HCT116 (cell line): ENCODE measurements around the gene PQBP1. TPM values are rescaled to one million over a fixed set of nuclear protein-coding genes. Genes with fewer than 3 reads are reported as not detected.
"Not testable (repeated sequence)": the region's sequence is repeated elsewhere in the genome, so short reads cannot be mapped to it uniquely, and the experiment has no call there.

Experiments used
- ATAC-seq: fragments of 200-7000 bp; cut with Tn5 transposase; 2 replicates; pipeline ENCODE4 v1.9.1; 2020; ENCODE audit warnings: mild to moderate bottlenecking, moderate library complexity
- BruUV-seq: library from RNA; stranded (reverse); fragments of 400-500 nt; replicated peaks from 2 replicates; lab custom pipeline; 2021; lab: Mats Ljungman, UMichigan
- CTCF ChIA-PET: fragments of 300-600 bp; sonication (Branson Sonifier 250); formaldehyde crosslinking; loops from one replicate; lab custom pipeline; 2021; ENCODE audit warnings: antibody characterized with exemption; lab: Charles Lee
- POLR2A ChIA-PET: fragments of 300-600, 350-600 bp; sonication (Branson Sonifier 250); formaldehyde crosslinking; loops from one replicate; lab custom pipeline; 2021; ENCODE audit warnings: antibody characterized with exemption; lab: Charles Lee
- RAD21 ChIA-PET, 2 experiments: fragments of 300-600 bp; sonication (Branson Sonifier 250); formaldehyde crosslinking; loops; one replicate each; lab custom pipeline; 2023; ENCODE audit warnings: low total read pairs in 2 of 2; ENCODE audit not compliant: uncharacterized antibody in 2 of 2, unreplicated experiment in 2 of 2, low non-redundant PET in 1 of 2; lab: Charles Lee
- DNase-seq: peaks from one replicate; pipeline ENCODE4 v3.0.0-alpha.2; 2010; ENCODE audit warnings: low read depth, low spot score
- H2AFZ ChIP-seq: fragments of 200-600 bp; shearing (Covaris generic), sonication (generic); 2 replicates; pipeline ENCODE4 v1.6.1; 2017; ENCODE audit warnings: low read depth, mixed run types, mixed read lengths, antibody characterized with exemption, low read length; ENCODE audit not compliant: poor library complexity, severe bottlenecking
- H3K27ac ChIP-seq: 2 replicates; pipeline ENCODE4 v1.5.1; 2012; ENCODE audit warnings: low read depth, low read length
- H3K27me3 ChIP-seq: fragments of 200-600 bp; sonication (generic); 2 replicates; pipeline ENCODE4 v1.6.1; 2016; ENCODE audit warnings: mixed run types, low read length, mixed read lengths; ENCODE audit not compliant: insufficient read depth
- H3K36me3 ChIP-seq, 2 experiments: fragments of 200-500 bp in 1 of 2; fragments of 200-600 bp in 1 of 2; sonication (Bioruptor generic) in 1 of 2; sonication (generic) in 1 of 2; 2 replicates each; pipeline versions ENCODE4 v1.5.1 to v1.6.1; 2014 to 2016; ENCODE audit warnings: low read length in 2 of 2, inconsistent platforms in 1 of 2, mixed read lengths in 1 of 2, mixed run types in 1 of 2; ENCODE audit not compliant: insufficient read depth in 2 of 2, control insufficient read depth in 1 of 2
- H3K4me1 ChIP-seq, 2 experiments: fragments of 200-600 bp in 1 of 2; sonication (generic) in 1 of 2; 2 replicates each; pipeline versions ENCODE4 v1.5.1 to v1.6.1; 2012 to 2017; ENCODE audit warnings: low read length in 2 of 2, inconsistent platforms in 1 of 2, mild to moderate bottlenecking in 1 of 2, mixed read lengths in 1 of 2, mixed run types in 1 of 2, moderate library complexity in 1 of 2; ENCODE audit not compliant: insufficient read depth in 2 of 2, control insufficient read depth in 1 of 2
- H3K4me2 ChIP-seq: fragments of 200-600 bp; sonication (generic); 2 replicates; pipeline ENCODE4 v1.6.1; 2017; ENCODE audit warnings: mixed run types, low read length, mixed read lengths
- H3K4me3 ChIP-seq, 2 experiments: fragments of 200-600 bp in 1 of 2; sonication (generic) in 1 of 2; replicated peaks in 1 of 2; 2 replicates each; pipeline ENCODE4 v1.5.1; 2011 to 2016; ENCODE audit warnings: low read length in 2 of 2, control low read depth in 1 of 2, low read depth in 1 of 2, mild to moderate bottlenecking in 1 of 2, mixed read lengths in 1 of 2, mixed run types in 1 of 2
- H3K79me2 ChIP-seq: fragments of 200-600 bp; sonication (generic); 2 replicates; pipeline ENCODE4 v1.6.1; 2017; ENCODE audit warnings: mild to moderate bottlenecking, mixed run types, low read length, moderate library complexity, mixed read lengths; ENCODE audit not compliant: insufficient read depth
- H3K9ac ChIP-seq: fragments of 200-600 bp; sonication (generic); 2 replicates; pipeline ENCODE4 v1.6.1; 2016; ENCODE audit warnings: low read length, mixed read lengths
- H3K9me2 ChIP-seq: fragments of 200-600 bp; sonication (generic), shearing (Covaris generic); 2 replicates; pipeline ENCODE4 v1.6.1; 2017; ENCODE audit warnings: mixed run types, mild to moderate bottlenecking, moderate library complexity; ENCODE audit not compliant: insufficient read depth
- H3K9me3 ChIP-seq, 2 experiments: fragments of 200-500 bp in 1 of 2; fragments of 200-600 bp in 1 of 2; sonication (Bioruptor generic) in 1 of 2; sonication (generic) in 1 of 2; 2 replicates each; pipeline ENCODE4 v1.6.1; 2014 to 2017; ENCODE audit warnings: low read length in 2 of 2, mixed read lengths in 2 of 2, inconsistent platforms in 1 of 2, low read depth in 1 of 2, mild to moderate bottlenecking in 1 of 2, mixed run types in 1 of 2, moderate library complexity in 1 of 2; ENCODE audit not compliant: control insufficient read depth in 1 of 2, insufficient read depth in 1 of 2
- H4K20me1 ChIP-seq: fragments of 200-600 bp; sonication (generic), shearing (Covaris generic); 2 replicates; pipeline ENCODE4 v1.6.1; 2017; ENCODE audit warnings: mixed run types, mild to moderate bottlenecking, moderate library complexity; ENCODE audit not compliant: insufficient read depth
- ATF3 ChIP-seq: IDR thresholded peaks from 2 replicates; pipeline ENCODE4 v1.6.1; 2012
- CBX3 ChIP-seq: IDR thresholded peaks from 2 replicates; pipeline ENCODE4 v1.6.1; 2012; ENCODE audit warnings: low read depth
- EGR1 ChIP-seq: IDR thresholded peaks from 2 replicates; pipeline ENCODE4 v1.6.1; 2012; ENCODE audit warnings: low read depth
- JUND ChIP-seq: IDR thresholded peaks from 2 replicates; pipeline ENCODE4 v1.6.1; 2012
- POLR2A ChIP-seq: IDR thresholded peaks from 2 replicates; pipeline ENCODE4 v1.7.0; 2011; ENCODE audit warnings: borderline replicate concordance; ENCODE audit not compliant: insufficient read depth, insufficient read length; ENCODE audit errors: extremely low read depth
- POLR2AphosphoS5 ChIP-seq: IDR thresholded peaks from 2 replicates; pipeline ENCODE4 v1.6.1; 2011; ENCODE audit warnings: mild to moderate bottlenecking, low read depth, low read length, moderate library complexity
- RAD21 ChIP-seq: IDR thresholded peaks from 2 replicates; pipeline ENCODE4 v1.6.1; 2012; ENCODE audit warnings: low read depth, mild to moderate bottlenecking
- SIN3A ChIP-seq: IDR thresholded peaks from 2 replicates; pipeline ENCODE4 v1.6.1; 2012; ENCODE audit warnings: low read depth
- SP1 ChIP-seq: IDR thresholded peaks from 2 replicates; pipeline ENCODE4 v1.6.1; 2012; ENCODE audit warnings: low read depth
- TCF7L2 ChIP-seq: IDR thresholded peaks from 2 replicates; pipeline ENCODE4 v1.7.0; 2011; ENCODE audit warnings: borderline replicate concordance, inconsistent platforms; ENCODE audit not compliant: insufficient read depth, insufficient read length; ENCODE audit errors: extremely low read depth
- ZFX ChIP-seq: fragments of 450-650 bp; IDR thresholded peaks from 2 replicates; pipeline ENCODE4 v1.6.1; 2017
- ZNF274 ChIP-seq: fragments of 200-500 bp; sonication (Bioruptor generic); IDR thresholded peaks from 2 replicates; pipeline ENCODE4 v1.6.1; 2014; ENCODE audit warnings: mild to moderate bottlenecking, low read depth, low read length, inconsistent platforms
- intact Hi-C: fragments of 100-400 bp; cut with micrococcal nuclease; formaldehyde crosslinking; loops from 2 replicates; pipeline ENCODE4 v1.10.0; 2022
- total RNA-seq: library from RNA; stranded (reverse); gene quantifications from one replicate; pipeline ENCODE4 v1.2.1, GENCODE V29; 2021; ENCODE audit not compliant: unreplicated experiment
- TF ChIP-seq, protein P1 (sequence below): IDR thresholded peaks from 2 replicates; pipeline ENCODE4 v1.6.1; 2012

The PQBP1 gene
- total RNA-seq, 1 experiment from 2014 or later, result 67.1 TPM

DNA sequence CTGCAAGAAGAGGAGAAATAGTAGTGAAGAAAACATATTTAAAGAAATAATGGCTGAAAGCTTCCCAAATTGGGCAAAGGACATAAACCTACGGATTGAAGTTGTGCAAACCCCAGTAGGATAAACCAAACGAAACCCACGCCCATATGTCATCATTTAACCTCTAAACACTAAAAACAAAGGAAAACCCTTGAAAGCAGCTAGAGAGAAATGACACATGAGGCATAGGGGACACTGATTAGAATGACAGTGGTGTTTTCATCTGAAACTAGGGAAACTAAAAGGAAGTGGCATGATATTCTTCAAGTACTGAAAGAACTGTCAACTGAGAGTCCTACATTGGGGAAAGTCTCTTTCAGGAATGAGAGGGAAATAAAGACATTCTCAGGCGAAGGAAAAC, 20.8 kb upstream of the PQBP1 start:
- H3K4me1 ChIP-seq, H3K79me2 ChIP-seq, BruUV-seq, H3K9me3 ChIP-seq, ATAC-seq, H4K20me1 ChIP-seq, intact Hi-C loops, H3K4me3 ChIP-seq, H3K36me3 ChIP-seq, POLR2A ChIA-PET, CTCF ChIA-PET, H3K27ac ChIP-seq, H3K4me2 ChIP-seq, RAD21 ChIA-PET, H3K9me2 ChIP-seq, DNase-seq, H3K27me3 ChIP-seq, H2AFZ ChIP-seq, H3K9ac ChIP-seq: not testable (repeated sequence)

- Histone ChIP-seq H3K9me2 (no peaks in the 10 kb centered on the region), H3K9ac (no peak overlapping the region), H3K9me3 (no peaks in the 10 kb centered on the region), H2AFZ (no peak overlapping the region), H3K4me1 (no peaks in the 10 kb centered on the region), H3K4me2 (no peak overlapping the region), H4K20me1 (no peaks in the 10 kb centered on the region), H3K4me3 (no peak overlapping the region), H3K27ac (no peak overlapping the region), H3K79me2 (no peaks in the 10 kb centered on the region), H3K27me3 (no peaks in the 10 kb centered on the region), H3K36me3 (no peaks in the 10 kb centered on the region)
- DNase-seq (no peak), ATAC-seq (no peak)
- POLR2A ChIA-PET, result no interaction called here
- TF ChIP-seq RAD21 (no peak), ZFX (no peak), SP1 (no peak), CBX3 (no peak), POLR2AphosphoS5 (no peak), SIN3A (no peak), JUND (no peak), EGR1 (no peak), ZNF274 (no peak), TCF7L2 (no peak), POLR2A (no peak), ATF3 (no peak)
- TF ChIP-seq, protein P1, sequence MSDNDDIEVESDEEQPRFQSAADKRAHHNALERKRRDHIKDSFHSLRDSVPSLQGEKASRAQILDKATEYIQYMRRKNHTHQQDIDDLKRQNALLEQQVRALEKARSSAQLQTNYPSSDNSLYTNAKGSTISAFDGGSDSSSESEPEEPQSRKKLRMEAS, result no peak
- intact Hi-C loops, result no loop called here
- no TSS peak for BruUV-seq
- RAD21 ChIA-PET, result no interaction called here
- CTCF ChIA-PET, result no interaction called here
These were observed 14.0 kb upstream of the PQBP1 start for GRCh38 chrX:48883729-48884128.

DNA sequence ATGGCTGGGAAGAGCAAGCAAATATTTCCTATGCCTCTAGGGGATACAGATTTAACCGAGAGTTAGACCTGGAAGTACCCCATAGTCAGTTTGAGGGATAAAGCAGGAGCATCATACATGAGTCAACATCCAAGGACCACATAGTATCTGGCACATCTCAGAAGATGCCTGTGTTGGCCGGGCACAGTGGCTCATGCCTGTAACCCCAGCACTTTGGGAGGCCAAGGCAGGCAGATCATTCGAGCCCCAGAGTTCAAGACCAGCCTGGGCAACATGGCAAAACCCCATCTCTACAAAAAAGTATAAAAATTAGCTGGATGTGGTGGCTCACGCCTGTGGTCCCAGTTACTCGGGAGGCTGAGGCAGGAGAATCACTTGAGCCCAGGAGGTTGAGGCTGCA, 11.1 kb upstream of the PQBP1 start:
- intact Hi-C loops, H3K4me2 ChIP-seq, H3K9ac ChIP-seq, CTCF ChIA-PET, H3K4me3 ChIP-seq, H3K27ac ChIP-seq, H2AFZ ChIP-seq, H3K9me3 ChIP-seq, H3K79me2 ChIP-seq, POLR2A ChIA-PET, H3K4me1 ChIP-seq, ATAC-seq, H3K36me3 ChIP-seq, H4K20me1 ChIP-seq, H3K27me3 ChIP-seq, DNase-seq, BruUV-seq, H3K9me2 ChIP-seq, RAD21 ChIA-PET: not testable (repeated sequence)
